ENCODE data around the gene ACOX1.

ACOX1 gene

GRCh38 chr17:75897160-75898019 is 81.6 kb downstream of the ACOX1 start (continued):
- TF ChIP-seq ZNF214 (tag by site-specific recombination; IDR thresholded peaks at IDR 0.05; ENCODE audit: borderline replicate concordance) (no peak), SP3 (tag by site-specific recombination; IDR thresholded peaks at IDR 0.05) (peak; percentile 73; the same call in 1 of the 2 replicates), ZNF138 (tag by site-specific recombination; IDR thresholded peaks at IDR 0.05; ENCODE audit: borderline replicate concordance) (no peak), ZNF10 (tag by site-specific recombination; IDR thresholded peaks at IDR 0.05) (no peak), ZNF830 (tag by site-specific recombination; IDR thresholded peaks at IDR 0.05; ENCODE audit: low read depth) (no peak), ZNF366 (tag by site-specific recombination; conservative IDR thresholded peaks at IDR 0.05) (0 out of 2 replicates have a peak, but pooled peaks have one; percentile 22), SETDB1 (IDR thresholded peaks at IDR 0.05; ENCODE audit: insufficient read length, low read length) (no peak), ZNF639 (tag by site-specific recombination; IDR thresholded peaks at IDR 0.05) (no peak), ZBTB26 (tag by site-specific recombination; optimal IDR thresholded peaks at IDR 0.05) (no peak), ZNF768 (tag by site-specific recombination; IDR thresholded peaks at IDR 0.05) (no peak), ZNF596 (tag by site-specific recombination; IDR thresholded peaks at IDR 0.05) (no peak), ZNF248 (tag by site-specific recombination; IDR thresholded peaks at IDR 0.05) (no peak), ZNF529 (tag by site-specific recombination; IDR thresholded peaks at IDR 0.05; ENCODE audit: insufficient replicate concordance) (no peak), ZNF707 (tag by site-specific recombination; IDR thresholded peaks at IDR 0.05) (no peak), ZBTB20 (tag by site-specific recombination; IDR thresholded peaks at IDR 0.05) (no peak), MEIS1 (CRISPR knock-in tag; IDR thresholded peaks at IDR 0.05; ENCODE audit: borderline replicate concordance) (no peak), ZNF404 (tag by site-specific recombination; IDR thresholded peaks at IDR 0.05) (no peak), ZNF341 (tag by site-specific recombination; IDR thresholded peaks at IDR 0.05; ENCODE audit: low read depth) (peak; percentile 81), ZNF704 (tag by site-specific recombination; IDR thresholded peaks at IDR 0.05) (no peak), ZNF623 (tag by site-specific recombination; IDR thresholded peaks at IDR 0.05) (no peak), ZNF510 (tag by site-specific recombination; IDR thresholded peaks at IDR 0.05; ENCODE audit: insufficient replicate concordance) (no peak), GFI1B (tag by site-specific recombination; IDR thresholded peaks at IDR 0.05) (no peak), ZNF426 (tag by site-specific recombination; IDR thresholded peaks at IDR 0.05) (no peak), ZNF423 (tag by site-specific recombination; IDR thresholded peaks at IDR 0.05) (no peak), PATZ1 (tag by site-specific recombination; IDR thresholded peaks at IDR 0.05) (peak; percentile 85; the same call in 1 of the 2 replicates), ZNF560 (tag by site-specific recombination; IDR thresholded peaks at IDR 0.05; ENCODE audit: borderline replicate concordance) (no peak), GLIS1 (tag by site-specific recombination; IDR thresholded peaks at IDR 0.05) (peak; percentile 51; the same call in 1 of the 2 replicates), OSR2 (tag by site-specific recombination; IDR thresholded peaks at IDR 0.05) (no peak), ZNF398 (tag by site-specific recombination; IDR thresholded peaks at IDR 0.05) (no peak), ZNF677 (tag by site-specific recombination; IDR thresholded peaks at IDR 0.05) (no peak), ZNF335 (tag by site-specific recombination; conservative IDR thresholded peaks at IDR 0.05) (peak; percentile 72), ZNF311 (tag by site-specific recombination; IDR thresholded peaks at IDR 0.05; ENCODE audit: borderline replicate concordance) (no peak), KLF8 (tag by site-specific recombination; IDR thresholded peaks at IDR 0.05) (0 out of 2 replicates have a peak, but pooled peaks have one; percentile 7)

All from HEK293 (cell line).